OCI-LY1 (cell line): ENCODE results near the gene HPRT1.

ENCODE experiments used
- H2AFZ ChIP-seq: fragments of 200-600 bp; sonication (generic), shearing (Covaris generic); 2 replicates; pipeline ENCODE4 v1.6.0; 2014; ENCODE audit warnings: antibody characterized with exemption, mild to moderate bottlenecking, low read length
- H3F3A ChIP-seq: fragments of 200-600 bp; sonication (generic), shearing (Covaris generic); 2 replicates; pipeline ENCODE4 v1.6.0; 2014; ENCODE audit warnings: mild to moderate bottlenecking, antibody characterized with exemption, low read length, moderate library complexity; ENCODE audit not compliant: insufficient read depth
- H3K27ac ChIP-seq: fragments of 200-600 bp; sonication (generic); 2 replicates; pipeline ENCODE4 v1.5.1; 2014; ENCODE audit warnings: low read length, mixed run types, mild to moderate bottlenecking, low read depth; ENCODE audit not compliant: poor library complexity, severe bottlenecking
- H3K27me3 ChIP-seq: fragments of 200-600 bp; sonication (generic); 2 replicates; pipeline ENCODE4 v1.6.0; 2014; ENCODE audit warnings: antibody characterized with exemption, mild to moderate bottlenecking, low read length, moderate library complexity; ENCODE audit not compliant: insufficient read depth
- H3K36me3 ChIP-seq: fragments of 200-600 bp; sonication (generic); 2 replicates; pipeline ENCODE4 v1.6.1; 2014; ENCODE audit warnings: mild to moderate bottlenecking, antibody characterized with exemption, low read length, moderate library complexity, mixed read lengths; ENCODE audit not compliant: insufficient read depth
- H3K4me1 ChIP-seq: fragments of 200-600 bp; sonication (generic); 2 replicates; pipeline ENCODE4 v1.5.1; 2014; ENCODE audit warnings: mild to moderate bottlenecking, low read length, moderate library complexity; ENCODE audit not compliant: insufficient read depth, severe bottlenecking
- H3K4me2 ChIP-seq: fragments of 200-600 bp; sonication (generic), shearing (Covaris generic); 2 replicates; pipeline ENCODE4 v1.6.1; 2014; ENCODE audit warnings: low read length
- H3K4me3 ChIP-seq: fragments of 200-600 bp; sonication (generic); 2 replicates; pipeline ENCODE4 v1.5.1; 2014; ENCODE audit warnings: low read length, low read depth, mild to moderate bottlenecking, mixed read lengths; ENCODE audit not compliant: poor library complexity, severe bottlenecking
- H3K79me2 ChIP-seq: fragments of 200-600 bp; shearing (Covaris generic); 2 replicates; pipeline ENCODE4 v1.6.1; 2016; ENCODE audit warnings: mixed run types, low read length, mixed read lengths; ENCODE audit not compliant: insufficient read depth
- H3K9ac ChIP-seq: fragments of 200-600 bp; sonication (generic), shearing (Covaris generic); 2 replicates; pipeline ENCODE4 v1.6.1; 2014; ENCODE audit warnings: mild to moderate bottlenecking, low read length, mixed read lengths
- H3K9me2 ChIP-seq: fragments of 200-600 bp; sonication (generic), shearing (Covaris generic); 2 replicates; pipeline ENCODE4 v1.6.1; 2014; ENCODE audit warnings: low read depth, mild to moderate bottlenecking, low read length, mixed read lengths
- H3K9me3 ChIP-seq: fragments of 200-600 bp; shearing (Covaris generic); 2 replicates; pipeline ENCODE4 v1.6.1; 2014; ENCODE audit warnings: low read length, mixed read lengths
- H4K20me1 ChIP-seq: fragments of 200-600 bp; sonication (generic), shearing (Covaris generic); 2 replicates; pipeline ENCODE4 v1.6.0; 2016; ENCODE audit warnings: mild to moderate bottlenecking, low read length; ENCODE audit not compliant: insufficient read depth
- EZH2 ChIP-seq: fragments of 200-600 bp; sonication (generic), shearing (Covaris generic); IDR thresholded peaks from 2 replicates; pipeline ENCODE4 v1.8.0; 2017; ENCODE audit warnings: borderline replicate concordance, mixed run types, mild to moderate bottlenecking, antibody characterized with exemption, low read length, moderate library complexity, mixed read lengths
- TF ChIP-seq, protein P1 (sequence below): fragments of 200-600 bp; sonication (generic), shearing (Covaris generic); IDR thresholded peaks from 2 replicates; pipeline ENCODE4 v1.5.1; 2017; ENCODE audit warnings: mild to moderate bottlenecking, antibody characterized with exemption, low read length, moderate library complexity, mixed read lengths

HPRT1 gene

DNA sequence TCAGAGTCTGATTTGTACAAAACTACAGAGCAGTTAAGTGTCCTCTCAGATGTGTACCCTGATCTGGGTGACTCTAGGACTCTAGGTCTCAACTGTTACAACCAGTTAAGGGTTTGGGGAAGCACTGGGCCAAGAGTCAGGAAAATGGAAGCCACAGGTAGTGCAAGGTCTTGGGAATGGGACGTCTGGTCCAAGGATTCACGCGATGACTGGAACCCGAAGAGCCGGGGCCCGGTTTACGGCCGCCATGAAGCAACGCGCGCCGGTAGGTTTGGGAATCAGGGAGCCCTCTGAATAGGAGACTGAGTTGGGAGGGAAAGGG is 321 bp upstream of the HPRT1 start:
- no peak for TF ChIP-seq EZH2
- TF ChIP-seq, protein P1, sequence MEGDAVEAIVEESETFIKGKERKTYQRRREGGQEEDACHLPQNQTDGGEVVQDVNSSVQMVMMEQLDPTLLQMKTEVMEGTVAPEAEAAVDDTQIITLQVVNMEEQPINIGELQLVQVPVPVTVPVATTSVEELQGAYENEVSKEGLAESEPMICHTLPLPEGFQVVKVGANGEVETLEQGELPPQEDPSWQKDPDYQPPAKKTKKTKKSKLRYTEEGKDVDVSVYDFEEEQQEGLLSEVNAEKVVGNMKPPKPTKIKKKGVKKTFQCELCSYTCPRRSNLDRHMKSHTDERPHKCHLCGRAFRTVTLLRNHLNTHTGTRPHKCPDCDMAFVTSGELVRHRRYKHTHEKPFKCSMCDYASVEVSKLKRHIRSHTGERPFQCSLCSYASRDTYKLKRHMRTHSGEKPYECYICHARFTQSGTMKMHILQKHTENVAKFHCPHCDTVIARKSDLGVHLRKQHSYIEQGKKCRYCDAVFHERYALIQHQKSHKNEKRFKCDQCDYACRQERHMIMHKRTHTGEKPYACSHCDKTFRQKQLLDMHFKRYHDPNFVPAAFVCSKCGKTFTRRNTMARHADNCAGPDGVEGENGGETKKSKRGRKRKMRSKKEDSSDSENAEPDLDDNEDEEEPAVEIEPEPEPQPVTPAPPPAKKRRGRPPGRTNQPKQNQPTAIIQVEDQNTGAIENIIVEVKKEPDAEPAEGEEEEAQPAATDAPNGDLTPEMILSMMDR: no peak
- Histone ChIP-seq H3F3A (no peaks in the 10 kb centered on the region), H2AFZ (0 out of 2 replicates have a peak overlapping the region, but pooled peaks have one; percentile 69), H3K27me3 (no peaks in the 10 kb centered on the region), H3K79me2 (peaks cover 39% of the 10 kb centered on the region), H3K9me3 (no peaks in the 10 kb centered on the region), H3K4me3 (peak overlapping the region; percentile 94), H3K27ac (peak overlapping the region; percentile 39), H3K9me2 (no peaks in the 10 kb centered on the region), H3K4me1 (peaks cover 30% of the 10 kb centered on the region), H3K36me3 (no peaks in the 10 kb centered on the region; the same call in 1 of the 2 replicates), H4K20me1 (no peaks in the 10 kb centered on the region), H3K9ac (peak overlapping the region; percentile 84), H3K4me2 (peak overlapping the region; percentile 91)

DNA sequence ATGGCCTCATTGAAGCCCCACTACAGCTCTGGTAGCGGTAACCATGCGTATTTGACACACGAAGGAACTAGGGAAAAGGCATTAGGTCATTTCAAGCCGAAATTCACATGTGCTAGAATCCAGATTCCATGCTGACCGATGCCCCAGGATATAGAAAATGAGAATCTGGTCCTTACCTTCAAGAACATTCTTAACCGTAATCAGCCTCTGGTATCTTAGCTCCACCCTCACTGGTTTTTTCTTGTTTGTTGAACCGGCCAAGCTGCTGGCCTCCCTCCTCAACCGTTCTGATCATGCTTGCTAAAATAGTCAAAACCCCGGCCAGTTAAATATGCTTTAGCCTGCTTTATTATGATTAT is 876 bp downstream of the HPRT1 start:
- H3K36me3 ChIP-seq: no peaks in the 10 kb centered on the region; the same call in 1 of the 2 replicates
- H3K79me2 ChIP-seq: peaks cover 48% of the 10 kb centered on the region
- no peaks in the 10 kb centered on the region for H3K9me2 ChIP-seq
- H3K4me2 ChIP-seq: peak overlapping the region; percentile 94
- H3K9me3 ChIP-seq: no peaks in the 10 kb centered on the region
- no peaks in the 10 kb centered on the region for H4K20me1 ChIP-seq
- H3K27ac ChIP-seq: peak overlapping the region; percentile 50
- H3F3A ChIP-seq: no peaks in the 10 kb centered on the region
- no peaks in the 10 kb centered on the region for H3K27me3 ChIP-seq
- peak overlapping the region; percentile 95 for H3K9ac ChIP-seq
- TF ChIP-seq, protein P1: no peak
- no peak for TF ChIP-seq EZH2
- H3K4me1 ChIP-seq: peaks cover 30% of the 10 kb centered on the region
- no peak overlapping the region for H2AFZ ChIP-seq
- H3K4me3 ChIP-seq: peak overlapping the region; percentile 94

- peaks cover 50% of the 10 kb centered on the region for H3K79me2 ChIP-seq
- peak overlapping the region; percentile 94 for H3K4me2 ChIP-seq
- H3K9me2 ChIP-seq: no peaks in the 10 kb centered on the region
- no peak overlapping the region for H2AFZ ChIP-seq
- H3K27me3 ChIP-seq: no peaks in the 10 kb centered on the region
- no peak overlapping the region for H3K27ac ChIP-seq
- no peaks in the 10 kb centered on the region for H4K20me1 ChIP-seq
- peaks cover 30% of the 10 kb centered on the region for H3K4me1 ChIP-seq
- no peaks in the 10 kb centered on the region for H3K9me3 ChIP-seq
- H3K9ac ChIP-seq: peak overlapping the region; percentile 95
- no peak for TF ChIP-seq EZH2
- TF ChIP-seq, protein P1: peak; percentile 15; the same call in 1 of the 2 replicates
- peak overlapping the region; percentile 94 for H3K4me3 ChIP-seq
- no peaks in the 10 kb centered on the region for H3F3A ChIP-seq
- H3K36me3 ChIP-seq: no peaks in the 10 kb centered on the region; the same call in 1 of the 2 replicates
Observed at GRCh38 chrX:134461437-134461836, 1.5 kb downstream of the HPRT1 start.
